Gastrocnemius medialis (tissue), 4 donors: Measurements from ENCODE around the gene IGLL5. TPM values are rescaled to one million over a fixed set of nuclear protein-coding genes. Genes with fewer than 3 reads are reported as not detected.

Source experiments
- ATAC-seq, 2 donors: fragments of 150-250 bp; one replicate each; pipeline ENCODE4 v1.9.1; 2016
- DNase-seq, 2 donors: peaks; one replicate each; pipeline ENCODE4 v3.0.0-alpha.2; 2019
- H3K27ac ChIP-seq, 4 donors: fragments of 200-600 bp; sonication (generic); 1 replicate in 1 of 4; 2 replicates in 3 of 4; pipeline ENCODE4 v1.5.1; 2016 to 2018; ENCODE audit warnings: mild to moderate bottlenecking in 2 of 4, moderate library complexity in 1 of 4
- H3K27me3 ChIP-seq, 3 donors: fragments of 200-600 bp; sonication (generic) in 2 of 3; 1 replicate in 1 of 3; 2 replicates in 2 of 3; pipeline versions ENCODE4 v1.5.1 to v1.6.0; 2016 to 2019; ENCODE audit warnings: mild to moderate bottlenecking in 1 of 3, moderate library complexity in 1 of 3
- H3K36me3 ChIP-seq, 2 donors: fragments of 200-600 bp; sonication (generic) in 1 of 2; one replicate each; pipeline ENCODE4 v1.5.1; 2017 to 2018
- H3K4me1 ChIP-seq, 2 donors: fragments of 200-600 bp; sonication (generic) in 1 of 2; one replicate each; pipeline ENCODE4 v1.5.1; 2016 to 2017; ENCODE audit warnings: mild to moderate bottlenecking in 2 of 2
- H3K4me3 ChIP-seq, 4 donors: fragments of 200-600 bp; sonication (generic) in 3 of 4; 1 replicate in 1 of 4; 2 replicates in 3 of 4; pipeline ENCODE4 v1.5.1; 2016 to 2019; ENCODE audit warnings: mild to moderate bottlenecking in 2 of 4
- H3K9me3 ChIP-seq, 3 donors: fragments of 200-600 bp; sonication (generic) in 2 of 3; 1 replicate in 1 of 3; 2 replicates in 2 of 3; pipeline ENCODE4 v1.5.1; 2016 to 2019
- POLR2A ChIP-seq, 2 donors: fragments of 450-650 bp; IDR thresholded peaks; one replicate each; pipeline ENCODE4 v1.6.1; 2017; ENCODE audit warnings: antibody characterized with exemption in 2 of 2, mild to moderate bottlenecking in 2 of 2, moderate library complexity in 2 of 2
- in situ Hi-C, 4 donors: fragments of 200-750 bp; cut with MboI; loops; one replicate each; pipeline versions ENCODE4 v1.15.0 to v1.8.0; 2017; ENCODE audit warnings: low sequenced_read_pairs in 4 of 4
- intact Hi-C: fragments of 100-400 bp; cut with DNase I; formaldehyde crosslinking; loops from one replicate; pipeline ENCODE4 v1.15.1; 2023; ENCODE audit warnings: low total_unique reads
- total RNA-seq, 4 donors: library from RNA; depleted of rRNA; stranded (reverse); fragments of >200 nt; gene quantifications; one replicate each; pipeline versions ENCODE4 v1.1.0 to v1.2.3, GENCODE V29; 2016
- TF ChIP-seq, protein P1 (sequence below), 5 experiments: fragments of 450-650 bp in 3 of 5; fragments of 200-600 bp in 2 of 5; sonication (generic) in 2 of 5; IDR thresholded peaks in 4 of 5; conservative IDR thresholded peaks in 1 of 5; 1 replicate in 4 of 5; 2 replicates in 1 of 5; pipeline ENCODE4 v1.5.1; 2016 to 2019; ENCODE audit warnings: antibody characterized with exemption in 5 of 5, mild to moderate bottlenecking in 3 of 5, moderate library complexity in 3 of 5

IGLL5 gene
- total RNA-seq, 4 donors from 2014 or later = 0.49 TPM; not detected in 3

DNA sequence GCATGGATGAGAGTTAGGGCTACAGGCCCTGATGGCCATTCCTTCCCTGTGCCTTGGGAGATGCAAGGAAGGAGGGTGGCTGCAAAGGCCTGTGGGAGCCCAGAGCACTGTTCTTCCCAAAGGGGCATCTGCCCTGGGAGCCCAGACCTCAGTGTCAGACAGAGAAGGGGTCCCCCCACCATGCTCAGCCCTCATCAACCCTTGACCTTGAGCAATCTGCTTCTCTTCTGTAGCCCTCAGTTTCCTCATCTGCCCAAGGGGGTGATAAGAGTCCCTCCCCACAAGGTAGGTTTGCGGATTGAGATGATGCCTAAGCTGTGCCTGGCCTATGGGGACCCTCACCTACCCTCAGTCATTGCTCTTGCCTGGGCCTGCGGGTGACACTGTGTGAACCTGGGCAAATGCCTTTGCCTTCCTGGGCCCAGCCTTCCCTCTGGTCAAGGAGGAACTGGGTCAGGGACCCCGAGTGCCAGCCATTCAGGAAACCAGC lies 47.5 kb downstream of the IGLL5 start:
- Histone ChIP-seq H3K36me3 (no peaks in the 10 kb centered on the region), H3K27ac (no peak overlapping the region), H3K4me1 (no peaks in the 10 kb centered on the region), H3K27me3 (no peaks in the 10 kb centered on the region), H3K9me3 (no peaks in the 10 kb centered on the region), H3K4me3 (no peak overlapping the region)
- TF ChIP-seq, protein P1, sequence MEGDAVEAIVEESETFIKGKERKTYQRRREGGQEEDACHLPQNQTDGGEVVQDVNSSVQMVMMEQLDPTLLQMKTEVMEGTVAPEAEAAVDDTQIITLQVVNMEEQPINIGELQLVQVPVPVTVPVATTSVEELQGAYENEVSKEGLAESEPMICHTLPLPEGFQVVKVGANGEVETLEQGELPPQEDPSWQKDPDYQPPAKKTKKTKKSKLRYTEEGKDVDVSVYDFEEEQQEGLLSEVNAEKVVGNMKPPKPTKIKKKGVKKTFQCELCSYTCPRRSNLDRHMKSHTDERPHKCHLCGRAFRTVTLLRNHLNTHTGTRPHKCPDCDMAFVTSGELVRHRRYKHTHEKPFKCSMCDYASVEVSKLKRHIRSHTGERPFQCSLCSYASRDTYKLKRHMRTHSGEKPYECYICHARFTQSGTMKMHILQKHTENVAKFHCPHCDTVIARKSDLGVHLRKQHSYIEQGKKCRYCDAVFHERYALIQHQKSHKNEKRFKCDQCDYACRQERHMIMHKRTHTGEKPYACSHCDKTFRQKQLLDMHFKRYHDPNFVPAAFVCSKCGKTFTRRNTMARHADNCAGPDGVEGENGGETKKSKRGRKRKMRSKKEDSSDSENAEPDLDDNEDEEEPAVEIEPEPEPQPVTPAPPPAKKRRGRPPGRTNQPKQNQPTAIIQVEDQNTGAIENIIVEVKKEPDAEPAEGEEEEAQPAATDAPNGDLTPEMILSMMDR (IDR thresholded peaks at IDR 0.05 in 4 of 5, conservative IDR thresholded peaks at IDR 0.05 in 1 of 5) = no peak
- TF ChIP-seq POLR2A (IDR thresholded peaks at IDR 0.05) = no peak
- ATAC-seq (no peak), DNase-seq (no peak)
- intact Hi-C loops = no loop called here
- in situ Hi-C loops = no loop called here

DNA sequence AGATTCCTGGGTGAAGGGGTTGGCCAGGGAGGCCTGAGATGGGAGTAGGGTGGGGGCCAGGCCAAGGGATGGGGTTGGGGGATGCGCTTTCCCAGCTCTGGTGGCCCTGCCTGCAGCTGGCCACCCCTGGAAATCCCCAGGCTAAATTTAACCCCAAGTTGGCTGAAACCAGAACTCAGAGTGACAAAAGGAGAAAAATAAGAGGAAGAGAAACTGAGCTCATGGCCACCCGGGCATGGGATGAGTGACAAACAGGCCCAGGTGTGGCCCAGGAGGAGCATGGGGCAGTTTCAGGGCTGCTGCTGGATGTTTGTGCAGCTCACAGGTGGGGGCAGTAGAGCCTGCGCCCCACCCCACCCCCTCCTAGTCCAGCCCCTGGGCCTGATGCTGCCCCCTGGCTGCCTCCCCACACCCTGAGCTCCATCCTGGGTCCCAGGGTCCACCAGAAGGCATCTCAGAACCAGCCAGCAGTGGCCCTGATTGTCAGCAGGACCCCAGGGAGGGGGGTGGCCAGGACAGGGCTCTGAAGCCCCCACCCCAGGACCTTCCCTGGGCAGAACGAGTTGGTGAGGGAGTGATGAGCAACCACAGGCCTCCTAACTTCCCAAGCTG lies 48.0 kb downstream of the IGLL5 start:
- Histone ChIP-seq H3K27ac (no peak overlapping the region), H3K4me1 (no peaks in the 10 kb centered on the region), H3K4me3 (no peak overlapping the region), H3K9me3 (no peaks in the 10 kb centered on the region), H3K27me3 (no peaks in the 10 kb centered on the region), H3K36me3 (no peaks in the 10 kb centered on the region)
- no peak for DNase-seq
- in situ Hi-C loops (no loop called here), intact Hi-C loops (no loop called here)
- TF ChIP-seq, protein P1 (IDR thresholded peaks at IDR 0.05 in 4 of 5, conservative IDR thresholded peaks at IDR 0.05 in 1 of 5) = no peak
- no peak for TF ChIP-seq POLR2A (IDR thresholded peaks at IDR 0.05)
- no peak for ATAC-seq

DNA sequence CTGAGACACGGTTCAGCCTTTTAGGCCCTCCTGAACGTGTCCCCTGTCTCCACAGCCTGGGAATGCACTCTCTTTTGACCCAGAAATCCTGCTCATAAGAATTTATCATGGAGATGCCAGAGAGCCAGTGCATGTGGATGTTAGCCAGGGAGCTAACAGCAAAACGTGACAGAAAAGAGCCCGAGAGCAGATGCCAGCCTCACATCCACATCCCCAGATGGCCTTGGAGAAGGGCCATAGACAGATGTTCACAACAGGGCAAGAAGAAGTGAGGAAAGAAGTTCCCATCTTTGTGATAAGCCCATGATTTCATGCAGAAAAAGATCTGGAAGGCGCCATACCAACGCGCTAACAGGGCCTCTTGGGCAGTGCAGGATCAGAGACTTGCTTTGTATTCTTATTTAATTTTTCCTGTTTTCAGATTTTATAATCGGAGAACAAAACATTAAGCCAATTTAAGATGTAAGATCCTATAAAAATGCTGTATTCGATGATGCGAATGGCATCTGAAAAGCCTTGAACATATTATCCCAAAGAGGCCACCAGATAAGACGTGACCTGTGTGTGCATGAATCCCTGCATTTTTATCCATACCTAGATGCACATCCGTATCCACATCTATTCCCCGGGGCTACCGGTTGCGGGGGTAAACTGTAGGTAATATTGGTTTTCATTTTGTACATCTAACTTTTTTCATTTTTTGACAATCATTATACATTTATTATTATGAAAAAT lies 48.7 kb downstream of the IGLL5 start:
- Histone ChIP-seq H3K4me3 (no peak overlapping the region), H3K4me1 (no peaks in the 10 kb centered on the region), H3K27me3 (no peaks in the 10 kb centered on the region), H3K9me3 (no peaks in the 10 kb centered on the region), H3K27ac (no peak overlapping the region), H3K36me3 (no peaks in the 10 kb centered on the region)
- no peak for DNase-seq
- TF ChIP-seq, protein P1 (IDR thresholded peaks at IDR 0.05 in 4 of 5, conservative IDR thresholded peaks at IDR 0.05 in 1 of 5) = no peak
- no peak for TF ChIP-seq POLR2A (IDR thresholded peaks at IDR 0.05)
- no peak for ATAC-seq
- in situ Hi-C loops = no loop called here
- intact Hi-C loops = no loop called here

DNA sequence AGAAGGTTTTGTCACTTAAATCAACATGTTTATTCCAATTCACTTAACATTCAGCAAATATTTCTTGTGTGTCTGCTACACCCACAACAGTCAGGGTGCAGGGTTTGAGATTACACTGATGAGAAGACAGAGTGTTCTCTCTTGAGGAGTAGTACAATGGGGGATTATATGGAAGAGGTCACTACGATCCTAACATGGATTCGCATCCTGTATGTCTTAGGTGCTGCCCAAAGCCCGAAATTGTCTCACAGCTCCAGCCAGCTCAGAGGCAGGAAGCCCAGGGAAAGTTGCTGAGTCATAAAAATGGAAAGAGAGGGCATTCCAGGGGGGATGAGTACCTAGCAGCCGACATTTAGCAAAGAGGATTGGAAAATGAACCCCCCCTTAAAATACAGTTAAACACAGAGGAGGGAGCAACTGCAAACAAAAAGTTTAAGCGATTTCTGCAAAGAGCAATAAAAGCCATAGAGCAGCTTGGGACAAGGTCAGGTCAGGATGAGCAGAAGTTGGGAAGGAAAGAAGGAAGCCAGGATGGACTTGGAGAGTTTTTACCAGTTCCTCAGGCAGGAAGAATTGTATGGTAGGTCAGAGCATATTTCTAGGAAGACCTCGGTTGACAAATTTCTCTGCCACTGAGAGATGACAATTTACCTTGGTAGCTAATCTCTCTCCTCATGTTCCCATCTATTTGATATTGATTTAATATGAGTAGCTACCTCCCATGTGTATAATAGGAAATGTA lies 49.5 kb downstream of the IGLL5 start:
- ATAC-seq (no peak), DNase-seq (no peak)
- no peaks in the 10 kb centered on the region for H3K9me3 ChIP-seq
- no peaks in the 10 kb centered on the region for H3K36me3 ChIP-seq
- in situ Hi-C loops = no loop called here
- no peak overlapping the region for H3K4me3 ChIP-seq
- no peak overlapping the region for H3K27ac ChIP-seq
- no peaks in the 10 kb centered on the region for H3K27me3 ChIP-seq
- intact Hi-C loops = no loop called here
- no peaks in the 10 kb centered on the region for H3K4me1 ChIP-seq
- no peak for TF ChIP-seq POLR2A (IDR thresholded peaks at IDR 0.05)
- TF ChIP-seq, protein P1 (IDR thresholded peaks at IDR 0.05 in 4 of 5, conservative IDR thresholded peaks at IDR 0.05 in 1 of 5) = no peak
